Ammon's horn (tissue), 1 donor: ENCODE measurements around the gene FGD2.
A peak's percentile ranks its signal among the peaks of the same experiment; 100 is the strongest.

Source experiments
- DNase-seq: peaks from one replicate; pipeline ENCODE4 v3.0.0-alpha.2; 2016; ENCODE audit warnings: low spot score

Gene FGD2

DNA sequence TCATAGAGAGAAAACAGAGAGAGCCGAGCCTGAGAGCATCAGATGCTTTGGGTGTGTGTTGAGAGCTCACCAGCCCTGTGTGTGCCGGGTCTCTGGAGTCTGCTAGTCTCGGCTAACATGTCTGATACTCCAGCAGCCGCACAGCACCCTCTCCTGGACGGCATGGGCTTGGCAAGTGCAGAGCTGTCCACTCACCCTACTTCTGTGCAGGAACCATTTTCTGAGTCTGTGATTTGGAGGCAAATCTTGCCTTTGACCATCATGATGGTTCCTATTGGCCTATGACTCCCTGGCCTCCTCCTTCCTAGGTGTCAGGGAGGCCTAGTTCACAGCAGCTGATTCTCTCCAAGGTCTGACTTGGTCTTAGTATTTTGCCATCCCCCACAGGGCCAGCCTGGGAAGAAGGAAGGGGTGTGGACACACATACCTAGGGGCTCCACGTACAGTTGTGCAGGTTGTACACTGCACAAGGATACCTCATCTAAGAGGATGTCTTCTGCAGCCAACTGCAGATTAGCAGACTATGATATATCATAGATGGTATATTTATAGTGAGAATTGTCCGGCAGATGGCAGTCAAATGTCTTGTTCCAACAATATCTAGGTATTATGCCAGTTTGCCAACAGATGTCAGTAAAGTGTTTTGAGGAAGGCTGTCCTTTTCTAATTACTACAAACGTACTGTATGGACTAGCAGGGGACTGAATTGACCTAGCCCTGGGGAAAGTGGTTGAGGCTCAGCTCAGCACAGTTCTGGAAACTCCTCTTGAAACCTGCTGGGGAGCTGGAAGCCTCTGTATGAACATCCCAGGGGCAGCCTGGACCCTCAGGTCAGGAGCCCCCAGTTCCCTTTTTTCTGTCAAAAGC, 13.0 kb downstream of the FGD2 start:
- peak; percentile 97 for DNase-seq

- DNase-seq, result no peak
Measured at GRCh38 chr6:37019065-37019450, 13.6 kb downstream of the FGD2 start.

- DNase-seq, result no peak
Measured at GRCh38 chr6:37020381-37020780, 14.9 kb downstream of the FGD2 start.

GRCh38 chr6:37020812-37021211, 15.4 kb downstream of the FGD2 start:
- no peak for DNase-seq

GRCh38 chr6:37021356-37022129, 16.1 kb downstream of the FGD2 start:
- no peak for DNase-seq

- DNase-seq, result no peak
Measured at GRCh38 chr6:37022135-37022863, 16.8 kb downstream of the FGD2 start.

DNA sequence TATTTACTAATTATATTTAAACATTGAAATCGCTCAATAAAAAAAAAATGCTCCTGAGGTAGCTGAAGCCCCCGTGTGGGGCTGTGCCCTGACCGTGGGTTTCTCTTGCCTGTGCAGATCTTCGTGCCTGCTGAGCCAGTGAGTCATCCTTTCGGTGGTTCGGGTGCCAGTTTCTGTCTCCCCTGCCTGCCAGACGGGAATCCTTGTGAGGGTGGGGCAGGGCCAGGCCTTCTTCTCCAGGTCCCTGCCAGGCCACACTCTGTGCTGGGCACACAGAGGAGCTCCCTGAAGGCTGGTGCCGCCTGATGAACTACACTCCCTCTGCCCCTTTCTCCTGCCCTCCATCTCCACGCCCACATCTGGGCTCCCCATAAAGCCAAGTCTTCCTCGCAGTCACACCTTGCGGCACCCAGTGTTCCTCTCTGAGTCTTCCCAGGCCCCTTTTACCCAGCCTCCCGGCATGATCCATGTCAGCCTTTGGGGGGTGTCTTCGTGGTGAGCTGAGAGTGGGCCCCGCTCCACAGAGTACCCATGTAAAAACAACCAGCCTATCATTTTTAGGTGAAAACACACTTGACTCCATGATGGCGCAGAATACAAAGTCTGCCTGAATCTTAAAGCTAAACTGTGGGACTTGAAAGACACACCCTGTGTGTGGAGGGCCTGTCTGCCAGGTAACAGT, 19.3 kb downstream of the FGD2 start:
- no peak for DNase-seq

- DNase-seq, result no peak
Measured at GRCh38 chr6:37025621-37026466, 20.4 kb downstream of the FGD2 start.

DNA sequence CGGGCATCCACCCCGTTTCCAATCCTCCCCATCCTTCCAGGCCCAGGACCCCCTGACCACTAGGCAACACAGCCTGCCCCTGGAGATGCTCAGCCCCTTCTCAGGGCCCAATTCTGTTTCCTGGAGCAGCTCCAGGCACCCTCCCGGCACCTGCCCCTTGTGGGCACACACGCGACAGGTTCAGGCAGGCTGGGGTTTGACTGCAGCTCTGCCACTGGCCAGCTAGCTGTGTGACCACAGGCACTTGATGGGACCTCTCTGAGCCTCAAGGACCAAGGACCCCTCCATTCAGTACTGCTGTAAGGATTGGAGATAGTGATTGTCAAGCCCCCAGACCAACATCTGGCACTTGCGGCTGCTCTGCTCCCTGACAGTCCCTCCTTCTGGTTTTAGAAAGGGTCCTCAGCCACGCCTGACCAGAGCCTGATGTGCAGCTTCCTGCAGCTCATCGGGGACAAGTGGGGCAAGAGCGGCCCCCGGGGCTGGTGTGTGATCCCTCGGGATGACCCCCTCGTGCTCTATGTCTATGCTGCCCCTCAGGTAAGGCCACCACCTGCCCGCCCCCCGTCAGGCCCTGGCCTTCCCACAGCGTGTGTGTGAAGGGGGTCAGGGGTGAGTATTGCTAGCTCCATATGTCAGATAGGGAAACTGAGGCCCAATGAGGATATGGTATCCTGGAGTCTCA, 21.7 kb downstream of the FGD2 start:
- DNase-seq, result no peak

- DNase-seq, result no peak
Measured at GRCh38 chr6:37027811-37028469, 22.5 kb downstream of the FGD2 start.

- DNase-seq, result peak; percentile 75
Measured at GRCh38 chr6:37029249-37029971, 24.0 kb downstream of the FGD2 start.

- no peak for DNase-seq
Measured at GRCh38 chr6:37030599-37030998, 25.1 kb downstream of the FGD2 start.

GRCh38 chr6:37032239-37032638, 26.8 kb downstream of the FGD2 start:
- DNase-seq, result no peak

- no peak for DNase-seq
Measured at GRCh38 chr6:37033255-37033654, 27.8 kb downstream of the FGD2 start.

GRCh38 chr6:37033819-37034795, 28.7 kb downstream of the FGD2 start:
- no peak for DNase-seq

DNA sequence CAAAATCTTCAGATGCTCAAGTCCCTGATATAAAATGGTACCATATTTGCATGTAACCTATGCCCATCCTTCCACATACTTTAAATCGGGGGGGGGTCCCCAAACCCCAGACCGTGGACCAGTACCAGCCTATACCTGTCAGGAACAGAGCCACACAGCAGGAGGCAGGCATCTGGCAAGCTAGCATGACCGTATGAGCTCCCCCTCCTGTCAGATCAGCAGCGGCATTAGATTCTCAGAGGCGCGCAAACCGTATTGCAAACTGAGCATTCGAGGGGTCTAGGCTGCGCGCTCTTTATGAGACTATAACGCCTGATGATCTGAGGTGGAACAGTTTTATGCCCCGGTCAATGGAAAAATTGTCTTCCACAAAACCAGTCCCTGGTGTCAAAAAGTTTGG, 30.7 kb downstream of the FGD2 start:
- DNase-seq, result no peak

- DNase-seq, result peak; percentile 54
Measured at GRCh38 chr6:37038292-37039198, 33.1 kb downstream of the FGD2 start.
